HG03520 (cell line): ENCODE measurements around the gene TRDN.

Source experiments
- ATAC-seq: cut with Tn5 transposase; IDR thresholded peaks from one replicate; pipeline ENCODE4 v1.9.1; 2021; ENCODE audit warnings: mild to moderate bottlenecking, moderate library complexity; ENCODE audit not compliant: unreplicated experiment

TRDN gene

GRCh38 chr6:123193298-123193697 is 443.5 kb downstream of the TRDN start:
- ATAC-seq: no peak

- ATAC-seq: no peak
Observed at GRCh38 chr6:123189816-123190215, 446.9 kb downstream of the TRDN start.

GRCh38 chr6:123182998-123183397 is 453.8 kb downstream of the TRDN start:
- no peak for ATAC-seq

- ATAC-seq: no peak
Observed at GRCh38 chr6:123176706-123177105, 460.0 kb downstream of the TRDN start.

DNA sequence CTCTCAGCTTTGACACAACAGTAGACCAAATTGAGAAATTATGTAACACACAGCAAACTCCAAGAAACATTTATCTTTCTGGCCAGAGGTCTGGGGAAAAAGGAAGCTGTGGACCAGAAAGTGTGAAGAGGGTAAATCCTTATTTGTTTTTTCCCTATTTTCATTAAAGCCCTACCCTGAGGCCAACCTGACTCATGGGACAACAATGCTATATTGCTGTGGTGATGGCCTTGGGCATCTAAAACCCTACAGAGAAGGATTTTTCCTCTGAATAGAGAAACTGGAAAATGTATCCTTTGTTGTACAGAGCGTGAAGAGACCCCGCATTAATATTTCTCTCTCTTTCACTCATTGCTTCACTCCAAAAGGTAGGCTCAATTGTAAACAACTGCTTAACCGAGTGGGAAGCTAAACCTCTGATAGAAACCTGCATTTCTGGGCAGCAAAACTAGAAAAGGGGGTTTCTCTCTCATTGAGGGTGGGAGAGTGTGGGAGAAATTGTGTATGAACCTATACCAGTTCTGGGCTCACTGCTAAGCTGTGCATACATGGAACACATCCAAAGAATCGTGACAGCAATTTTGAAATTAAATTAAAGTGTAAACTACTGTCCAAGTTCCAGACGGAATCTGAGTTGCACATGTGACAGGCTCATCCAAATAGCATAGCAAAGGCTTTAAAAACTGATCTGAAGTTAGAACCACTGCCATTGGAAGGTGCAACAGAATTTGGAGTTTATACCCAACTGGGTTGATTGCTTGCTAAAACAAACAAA is 465.2 kb downstream of the TRDN start:
- no peak for ATAC-seq

DNA sequence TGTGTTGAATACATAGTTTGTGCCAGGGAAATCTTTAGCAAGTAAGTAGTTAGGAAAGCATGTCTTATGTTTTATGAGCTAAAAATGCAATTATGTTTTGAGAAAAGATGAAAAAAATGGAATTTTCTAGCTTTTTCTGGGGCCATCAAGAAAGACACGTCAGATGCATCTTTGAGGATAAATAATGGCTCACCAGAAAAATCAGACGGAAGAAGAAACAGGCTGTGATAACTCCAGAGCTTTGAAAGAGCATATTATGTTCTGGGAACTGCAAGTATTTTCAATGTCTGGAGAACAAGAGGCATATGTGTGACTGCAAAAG is 467.0 kb downstream of the TRDN start:
- ATAC-seq: no peak

DNA sequence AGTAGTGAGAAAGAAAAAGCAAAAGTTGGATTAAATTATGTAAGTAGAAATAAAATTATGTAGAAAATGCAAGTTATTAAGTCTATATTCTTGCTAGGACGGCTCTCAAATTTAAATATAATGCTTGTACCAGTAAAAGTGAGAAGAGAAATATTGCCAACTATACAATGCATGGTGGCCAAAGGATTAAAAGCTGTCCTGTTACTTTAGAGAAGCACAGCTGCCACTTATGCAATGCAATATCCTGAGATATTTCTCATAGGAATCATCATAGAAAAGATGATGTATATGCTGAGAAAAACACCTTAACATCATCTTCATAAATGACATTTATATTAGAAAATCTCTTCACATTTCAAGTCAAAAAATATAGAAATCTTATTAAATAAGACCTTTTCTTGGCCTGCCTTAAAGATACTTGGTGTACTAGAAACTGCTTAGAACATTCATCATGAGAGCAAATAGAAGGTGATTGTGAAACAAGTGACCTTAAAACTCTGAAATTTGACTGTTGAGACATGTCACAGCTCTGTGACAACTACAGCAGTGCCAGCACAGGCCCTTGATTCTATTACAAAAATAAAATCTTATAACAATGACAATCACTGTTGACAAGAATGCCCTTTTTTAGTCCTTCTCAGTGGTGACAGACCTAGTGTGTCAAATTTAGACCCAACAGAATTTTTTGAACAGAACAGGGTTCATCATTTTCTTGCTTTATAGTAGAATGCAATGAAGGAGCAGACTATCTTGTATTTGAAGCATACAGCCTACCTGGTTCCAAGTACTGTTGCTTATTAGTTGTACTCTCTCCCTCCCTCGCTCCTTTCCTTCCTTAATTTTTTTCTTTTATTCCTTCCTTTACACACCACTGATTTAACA is 467.6 kb downstream of the TRDN start:
- no peak for ATAC-seq

GRCh38 chr6:123168466-123168865 is 468.3 kb downstream of the TRDN start:
- no peak for ATAC-seq
